WTC11 (cell line): ENCODE data around the gene GPX3. TPM values are rescaled to one million over a fixed set of nuclear protein-coding genes. Genes with fewer than 3 reads are reported as not detected.

ENCODE experiments used
- ATAC-seq: fragments of 200-7000 bp; cut with Tn5 transposase; 2 replicates; pipeline ENCODE4 v1.10.0; 2021; ENCODE audit warnings: mild to moderate bottlenecking, moderate library complexity
- CTCF ChIA-PET: fragments of 300-600 bp; sonication (Branson Sonifier 250); formaldehyde crosslinking; loops from one replicate; lab custom pipeline; 2021; ENCODE audit warnings: antibody characterized with exemption; lab: Charles Lee
- POLR2A ChIA-PET: fragments of 350-600 bp; sonication (Branson Sonifier 250); formaldehyde crosslinking; loops from one replicate; lab custom pipeline; 2021; ENCODE audit warnings: antibody characterized with exemption; lab: Charles Lee
- DNase-seq: peaks from one replicate; pipeline ENCODE4 v3.0.0; 2021; ENCODE audit warnings: low spot score
- H3K27ac Mint-ChIP-seq: 2 replicates; pipeline ENCODE4 v1.8.0; 2021; ENCODE audit warnings: mixed read lengths
- H3K27me3 Mint-ChIP-seq: 2 replicates; pipeline ENCODE4 v1.8.0; 2021; ENCODE audit warnings: low read depth, mild to moderate bottlenecking, moderate library complexity, mixed read lengths
- H3K36me3 Mint-ChIP-seq: 2 replicates; pipeline ENCODE4 v1.8.0; 2021; ENCODE audit warnings: mixed read lengths
- H3K4me1 Mint-ChIP-seq: 2 replicates; pipeline ENCODE4 v1.8.0; 2022; ENCODE audit warnings: mixed read lengths
- H3K4me3 Mint-ChIP-seq: 2 replicates; pipeline ENCODE4 v1.8.0; 2021; ENCODE audit warnings: mild to moderate bottlenecking, moderate library complexity, mixed read lengths
- H3K9me3 Mint-ChIP-seq: 2 replicates; pipeline ENCODE4 v1.8.0; 2021; ENCODE audit warnings: mixed read lengths
- ATF2 ChIP-seq: sonication (generic); formaldehyde crosslinking; IDR thresholded peaks from 2 replicates; pipeline ENCODE4 v1.8.1; 2022; ENCODE audit warnings: low read depth, missing genetic modification reagents, borderline replicate concordance
- CTCF ChIP-seq: fragments of 200-600 bp; IDR thresholded peaks from 2 replicates; pipeline ENCODE4 v1.8.0; 2022; ENCODE audit warnings: antibody characterized with exemption
- HMGXB4 ChIP-seq: sonication (generic); formaldehyde crosslinking; IDR thresholded peaks from 2 replicates; pipeline ENCODE4 v1.8.1; 2023; ENCODE audit warnings: mild to moderate bottlenecking, moderate library complexity, missing genetic modification reagents
- IRF1 ChIP-seq: sonication (generic); formaldehyde crosslinking; IDR thresholded peaks from 2 replicates; pipeline ENCODE4 v1.8.0; 2023; ENCODE audit warnings: missing genetic modification reagents
- JUN ChIP-seq: sonication (generic); formaldehyde crosslinking; IDR thresholded peaks from 2 replicates; pipeline ENCODE4 v1.8.0; 2023; ENCODE audit warnings: mild to moderate bottlenecking, missing genetic modification reagents
- KAT7 ChIP-seq: sonication (generic); formaldehyde crosslinking; IDR thresholded peaks from 2 replicates; pipeline ENCODE4 v1.8.1; 2023; ENCODE audit warnings: missing genetic modification reagents, mild to moderate bottlenecking, borderline replicate concordance
- MYBL2 ChIP-seq: sonication (generic); formaldehyde crosslinking; IDR thresholded peaks from 2 replicates; pipeline ENCODE4 v1.8.1; 2023; ENCODE audit warnings: mild to moderate bottlenecking, moderate library complexity, missing genetic modification reagents
- NFE2L1 ChIP-seq: sonication (generic); formaldehyde crosslinking; IDR thresholded peaks from 2 replicates; pipeline ENCODE4 v1.8.1; 2023; ENCODE audit warnings: missing genetic modification reagents
- NFYB ChIP-seq: sonication (generic); formaldehyde crosslinking; conservative IDR thresholded peaks from 2 replicates; pipeline ENCODE4 v1.8.0; 2022; ENCODE audit warnings: low read depth, missing genetic modification reagents
- NR3C1 ChIP-seq: sonication (generic); formaldehyde crosslinking; conservative IDR thresholded peaks from 2 replicates; pipeline ENCODE4 v1.8.1; 2023; ENCODE audit warnings: low read depth, mild to moderate bottlenecking, missing genetic modification reagents
- RELA ChIP-seq: sonication (generic); formaldehyde crosslinking; IDR thresholded peaks from 2 replicates; pipeline ENCODE4 v1.8.1; 2022; ENCODE audit warnings: missing genetic modification reagents, mild to moderate bottlenecking, borderline replicate concordance
- ZBTB21 ChIP-seq: sonication (generic); formaldehyde crosslinking; IDR thresholded peaks from 2 replicates; pipeline ENCODE4 v1.8.1; 2023; ENCODE audit warnings: mild to moderate bottlenecking, missing genetic modification reagents, borderline replicate concordance
- ZMAT4 ChIP-seq: fragments of 250-450 bp; sonication (Bioruptor Pico); IDR thresholded peaks from 2 replicates; pipeline ENCODE4 v1.9.0; 2021; ENCODE audit warnings: mild to moderate bottlenecking
- ZNF263 ChIP-seq: sonication (generic); formaldehyde crosslinking; IDR thresholded peaks from 2 replicates; pipeline ENCODE4 v1.8.1; 2022; ENCODE audit warnings: low read depth, mild to moderate bottlenecking, moderate library complexity, missing genetic modification reagents
- ZNF423 ChIP-seq: fragments of 250-450 bp; sonication (Bioruptor Pico); IDR thresholded peaks from 2 replicates; pipeline ENCODE4 v2.1.2; 2022; ENCODE audit warnings: mild to moderate bottlenecking, moderate library complexity
- total RNA-seq: library from RNA; stranded (reverse); gene quantifications from 3 replicates; pipeline ENCODE4 v1.2.3, GENCODE V29; 2021

GPX3 gene
- total RNA-seq, 1 experiment from 2014 or later: 24.5 TPM

- Mint-ChIP-seq H3K27ac (no peak overlapping the region), H3K36me3 (peaks cover 40% of the 10 kb centered on the region), H3K4me1 (peaks cover 4% of the 10 kb centered on the region; the same call in 1 of the 2 replicates), H3K9me3 (no peaks in the 10 kb centered on the region), H3K4me3 (no peak overlapping the region), H3K27me3 (no peaks in the 10 kb centered on the region)
- ATAC-seq (no peak), DNase-seq (no peak)
- TF ChIP-seq ZNF423 (no peak), NFYB (CRISPR knock-in tag) (no peak), MYBL2 (CRISPR knock-in tag) (no peak), ZMAT4 (no peak), KAT7 (no peak), ZNF263 (no peak), RELA (no peak), JUN (CRISPR knock-in tag) (no peak)
- POLR2A ChIA-PET: no interaction called here
- CTCF ChIA-PET: no interaction called here
Observed at GRCh38 chr5:151033217-151033934, 13.0 kb downstream of the GPX3 start.

- no peak overlapping the region for H3K27ac Mint-ChIP-seq
- H3K27me3 Mint-ChIP-seq: no peaks in the 10 kb centered on the region
- peaks cover 4% of the 10 kb centered on the region; the same call in 1 of the 2 replicates for H3K4me1 Mint-ChIP-seq
- no peaks in the 10 kb centered on the region for H3K9me3 Mint-ChIP-seq
- ChIA-PET CTCF (interaction anchor here (0.7 to 2.4 kb wide), 3 partner anchors 13 to 130 kb away, joined by 3 to 19 read pairs (median 3); no protein-coding TSS in a partner anchor), POLR2A (no interaction called here)
- peaks cover 40% of the 10 kb centered on the region for H3K36me3 Mint-ChIP-seq
- DNase-seq: no peak
- no peak overlapping the region for H3K4me3 Mint-ChIP-seq
- TF ChIP-seq HMGXB4 (CRISPR knock-in tag): no peak
- TF ChIP-seq IRF1: no peak
- no peak for TF ChIP-seq NFE2L1
- no peak for TF ChIP-seq NR3C1 (CRISPR knock-in tag)
- TF ChIP-seq ZBTB21 (CRISPR knock-in tag): no peak
- TF ChIP-seq ZNF423: no peak
- TF ChIP-seq CTCF: no peak
- no peak for TF ChIP-seq ATF2 (CRISPR knock-in tag)
- ATAC-seq: no peak
Observed at GRCh38 chr5:151034422-151035379, 14.3 kb downstream of the GPX3 start.
